Measurements from ENCODE around the gene ENPP3.

GRCh38 chr6:131733376-131734016 lies 96.4 kb downstream of the ENPP3 start:
- TF ChIP-seq CREB1 (CRISPR knock-in tag; IDR thresholded peaks at IDR 0.05; ENCODE audit: low read depth) (no peak), EZH2 (IDR thresholded peaks at IDR 0.05; ENCODE audit: low read depth, unreplicated experiment) (no peak), CTCF (conservative IDR thresholded peaks at IDR 0.05; ENCODE audit: low read depth in 2 of 2) (no peak), JUNB (IDR thresholded peaks at IDR 0.05; ENCODE audit: unreplicated experiment) (no peak)
